A204.1 (cell line): ENCODE data around the gene THBS2.
"Not testable (repeated sequence)": the region's sequence is repeated elsewhere in the genome, so short reads cannot be mapped to it uniquely, and the experiment has no call there.

Experiments
- FAIRE-seq: peaks from 2 replicates; lab custom pipeline; 2012; peaks lifted over from hg19 to GRCh38; lab: Jason Lieb, UNC

The THBS2 gene

GRCh38 chr6:169230946-169231789 lies 22.5 kb downstream of the THBS2 start:
- FAIRE-seq: no peak

GRCh38 chr6:169230322-169230665 lies 23.4 kb downstream of the THBS2 start:
- FAIRE-seq: no peak

GRCh38 chr6:169229615-169230321 lies 23.9 kb downstream of the THBS2 start:
- no peak for FAIRE-seq

- FAIRE-seq: no peak
Measured at GRCh38 chr6:169227116-169227515, 26.5 kb downstream of the THBS2 start.

- no peak for FAIRE-seq
Measured at GRCh38 chr6:169225887-169226286, 27.8 kb downstream of the THBS2 start.

GRCh38 chr6:169225131-169225576 lies 28.5 kb downstream of the THBS2 start:
- no peak for FAIRE-seq

- no peak for FAIRE-seq
Measured at GRCh38 chr6:169224716-169225115, 28.9 kb downstream of the THBS2 start.

- FAIRE-seq: no peak
Measured at GRCh38 chr6:169224185-169224695, 29.4 kb downstream of the THBS2 start.

GRCh38 chr6:169223006-169223405 lies 30.6 kb downstream of the THBS2 start:
- FAIRE-seq: no peak

GRCh38 chr6:169222126-169222525 lies 31.5 kb downstream of the THBS2 start:
- no peak for FAIRE-seq

- no peak for FAIRE-seq
Measured at GRCh38 chr6:169221264-169221663, 32.4 kb downstream of the THBS2 start.

GRCh38 chr6:169220068-169220964 lies 33.3 kb downstream of the THBS2 start:
- FAIRE-seq: no peak

- no peak for FAIRE-seq
Measured at GRCh38 chr6:169217972-169218371, 35.7 kb downstream of the THBS2 start.

GRCh38 chr6:169216830-169217229 lies 36.8 kb downstream of the THBS2 start:
- FAIRE-seq: no peak

GRCh38 chr6:169215201-169215681 lies 38.4 kb downstream of the THBS2 start:
- no peak for FAIRE-seq

GRCh38 chr6:169214789-169215188 lies 38.9 kb downstream of the THBS2 start:
- FAIRE-seq: not testable (repeated sequence)

- FAIRE-seq: no peak
Measured at GRCh38 chr6:169213814-169214520, 39.7 kb downstream of the THBS2 start.

- no peak for FAIRE-seq
Measured at GRCh38 chr6:169212897-169213813, 40.5 kb downstream of the THBS2 start.

- no peak for FAIRE-seq
Measured at GRCh38 chr6:169212436-169212835, 41.2 kb downstream of the THBS2 start.

- no peak for FAIRE-seq
Measured at GRCh38 chr6:169211881-169212280, 41.8 kb downstream of the THBS2 start.
